Measurements from ENCODE around the gene SMARCA5.

DNA sequence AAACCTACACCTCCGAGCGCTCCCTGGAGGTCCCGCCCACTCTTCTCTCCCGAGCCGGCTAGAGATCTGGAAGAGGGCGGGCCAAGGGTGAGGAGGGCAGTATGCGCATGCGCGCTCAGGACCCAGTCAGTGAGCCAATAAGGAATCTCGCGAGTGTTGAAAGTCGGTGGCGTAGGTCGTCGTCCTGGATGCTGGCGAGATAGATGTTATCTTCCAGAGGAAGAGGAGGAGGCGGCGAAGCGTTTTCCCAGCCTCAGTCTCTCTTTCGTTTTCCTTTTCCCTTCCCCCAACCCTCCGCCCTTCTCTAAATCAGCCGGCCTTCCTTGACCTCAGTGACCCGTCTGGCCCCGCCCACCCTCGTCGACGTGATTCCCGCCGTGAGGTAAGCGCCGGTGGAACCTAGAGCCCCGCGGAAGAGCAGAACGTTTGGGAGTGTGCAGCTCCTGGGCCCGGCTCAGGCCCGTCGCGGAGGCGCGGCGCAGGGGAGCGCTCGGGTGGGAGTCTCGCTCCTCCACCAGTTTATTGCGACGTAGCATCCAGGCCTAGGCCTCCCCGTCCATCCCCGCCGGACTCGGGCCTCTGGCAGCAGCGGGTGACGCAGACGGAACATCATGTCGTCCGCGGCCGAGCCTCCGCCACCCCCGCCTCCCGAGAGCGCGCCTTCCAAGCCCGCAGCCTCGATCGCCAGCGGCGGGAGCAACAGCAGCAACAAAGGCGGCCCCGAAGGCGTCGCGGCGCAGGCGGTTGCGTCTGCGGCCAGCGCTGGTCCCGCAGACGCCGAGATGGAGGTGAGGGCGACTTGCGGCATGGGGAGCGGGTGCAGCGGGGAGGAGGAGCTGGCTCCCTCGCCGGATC is at the start of gene SMARCA5:
- TF ChIP-seq EZH2 (IDR thresholded peaks at IDR 0.05; ENCODE audit: insufficient read depth, poor library complexity, severe bottlenecking) (no peak), EZH2phosphoT487 (IDR thresholded peaks at IDR 0.05; ENCODE audit: insufficient read depth, low read depth) (no peak)

Data from GM23248 (cell line).